Activated CD4-positive, alpha-beta memory T cell treated with anti-CD3 and anti-CD28 coated beads, Interleukin-2, amount 10 ng/mL, durations not matched to agents 7 days and 5 days (primary cell): ENCODE results near the gene MRPL48. TPM values are rescaled to one million over a fixed set of nuclear protein-coding genes. Genes with fewer than 3 reads are reported as not detected.

Source experiments
- CTCF ChIA-PET: fragments of 350-600 bp; sonication (Branson Sonifier 250); formaldehyde crosslinking; loops from one replicate; lab custom pipeline; 2021; ENCODE audit warnings: antibody characterized with exemption, inconsistent platforms; lab: Charles Lee
- POLR2A ChIA-PET: fragments of 350-600 bp; sonication (Branson Sonifier 250); formaldehyde crosslinking; loops from one replicate; lab custom pipeline; 2021; ENCODE audit warnings: antibody characterized with exemption; lab: Charles Lee
- DNase-seq: peaks from one replicate; pipeline ENCODE4 v3.0.0-alpha.2; 2020
- H3K27ac Mint-ChIP-seq: one replicate; pipeline ENCODE4 v1.8.0; 2021; ENCODE audit warnings: mild to moderate bottlenecking, mixed read lengths
- H3K27me3 Mint-ChIP-seq: one replicate; pipeline ENCODE4 v1.8.0; 2021; ENCODE audit warnings: mixed read lengths
- H3K36me3 Mint-ChIP-seq: one replicate; pipeline ENCODE4 v1.8.0; 2021; ENCODE audit warnings: low read depth, mixed read lengths
- H3K4me1 Mint-ChIP-seq: one replicate; pipeline ENCODE4 v1.8.0; 2021; ENCODE audit warnings: mixed read lengths
- H3K4me3 Mint-ChIP-seq: one replicate; pipeline ENCODE4 v1.8.0; 2021; ENCODE audit warnings: mild to moderate bottlenecking, mixed read lengths
- H3K9me3 Mint-ChIP-seq: one replicate; pipeline ENCODE4 v1.8.0; 2021; ENCODE audit warnings: mixed read lengths
- total RNA-seq, 2 experiments: library from RNA; stranded (reverse); gene quantifications; one replicate each; pipeline ENCODE4 v1.2.3, GENCODE V29; 2021

MRPL48 gene
- total RNA-seq, 2 experiments from 2014 or later, result 35.9 to 45.5 TPM

DNA sequence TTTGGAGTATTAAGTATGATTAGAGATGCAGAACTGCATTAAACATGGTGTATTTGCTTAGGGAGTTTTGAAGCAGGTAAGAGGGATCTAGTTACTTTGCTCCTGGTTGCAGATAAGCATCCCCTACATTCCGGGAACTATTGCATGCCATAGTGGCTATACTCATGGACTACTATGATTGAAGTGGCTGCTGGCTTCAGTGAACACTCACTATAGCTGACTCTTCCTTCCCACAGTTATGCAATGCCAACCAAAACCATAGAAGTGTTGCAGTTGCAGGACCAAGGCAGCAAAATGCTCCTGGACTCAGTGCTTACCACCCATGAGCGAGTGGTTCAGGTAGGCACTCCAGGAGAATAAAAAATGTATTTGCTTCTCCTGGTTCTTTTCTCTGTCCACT is 72.0 kb downstream of the MRPL48 start:
- ChIA-PET POLR2A (no interaction called here), CTCF (no interaction called here)
- Mint-ChIP-seq H3K4me3 (no peak overlapping the region), H3K36me3 (peaks cover 14% of the 10 kb centered on the region), H3K27me3 (no peaks in the 10 kb centered on the region), H3K4me1 (no peaks in the 10 kb centered on the region), H3K27ac (no peak overlapping the region), H3K9me3 (no peaks in the 10 kb centered on the region)
- no peak for DNase-seq

DNA sequence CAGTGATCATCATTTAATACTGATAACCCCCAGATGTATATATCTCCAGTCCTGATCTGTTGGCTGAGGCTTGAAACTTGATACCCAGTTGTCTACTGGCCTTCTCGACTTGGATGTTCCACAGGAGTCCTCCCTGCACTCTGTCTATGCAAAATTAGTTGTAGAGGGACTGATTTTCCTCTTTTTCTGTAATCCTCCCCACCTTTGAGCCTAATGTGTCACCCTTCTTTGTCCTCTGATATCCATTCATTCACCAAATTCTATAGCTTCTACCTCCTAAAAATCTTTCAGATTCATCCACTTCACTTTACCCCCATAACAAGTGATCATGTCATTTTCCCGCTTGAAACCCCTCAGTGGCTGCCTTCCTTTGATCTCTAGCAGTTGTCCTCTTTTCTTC is 72.5 kb downstream of the MRPL48 start:
- no peaks in the 10 kb centered on the region for H3K27me3 Mint-ChIP-seq
- H3K36me3 Mint-ChIP-seq, result peaks cover 16% of the 10 kb centered on the region
- DNase-seq, result no peak
- H3K4me1 Mint-ChIP-seq, result no peaks in the 10 kb centered on the region
- H3K4me3 Mint-ChIP-seq, result no peak overlapping the region
- POLR2A ChIA-PET, result no interaction called here
- H3K27ac Mint-ChIP-seq, result no peak overlapping the region
- CTCF ChIA-PET, result no interaction called here
- no peaks in the 10 kb centered on the region for H3K9me3 Mint-ChIP-seq

DNA sequence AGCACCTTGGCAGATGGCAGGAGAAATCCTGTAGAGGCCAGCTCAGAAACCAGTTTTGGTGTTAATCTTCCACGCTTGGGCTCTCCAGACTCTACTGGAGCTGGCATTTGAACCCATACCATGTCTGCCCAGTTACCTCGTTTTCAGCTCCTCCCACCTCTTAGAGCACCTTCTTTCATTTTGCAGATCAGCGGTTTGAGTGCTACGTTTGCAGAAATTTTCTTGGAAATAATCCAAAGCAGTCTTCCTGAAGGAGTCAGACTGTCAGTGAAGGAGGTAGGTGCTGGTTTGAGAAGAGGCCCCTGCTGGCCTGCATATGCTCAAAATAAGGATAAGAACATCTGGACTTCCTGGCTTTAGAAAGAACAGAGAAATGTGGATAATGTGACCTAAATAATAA is 75.3 kb downstream of the MRPL48 start:
- CTCF ChIA-PET, result no interaction called here
- Mint-ChIP-seq H3K4me1 (no peaks in the 10 kb centered on the region), H3K27ac (no peak overlapping the region), H3K9me3 (no peaks in the 10 kb centered on the region), H3K27me3 (no peaks in the 10 kb centered on the region), H3K4me3 (no peak overlapping the region), H3K36me3 (peaks cover 17% of the 10 kb centered on the region)
- POLR2A ChIA-PET, result interaction anchor here (1.4 kb wide), 2 partner anchors 8 to 11 kb away, joined by 3 to 4 read pairs; no protein-coding TSS in a partner anchor
- DNase-seq, result no peak

DNA sequence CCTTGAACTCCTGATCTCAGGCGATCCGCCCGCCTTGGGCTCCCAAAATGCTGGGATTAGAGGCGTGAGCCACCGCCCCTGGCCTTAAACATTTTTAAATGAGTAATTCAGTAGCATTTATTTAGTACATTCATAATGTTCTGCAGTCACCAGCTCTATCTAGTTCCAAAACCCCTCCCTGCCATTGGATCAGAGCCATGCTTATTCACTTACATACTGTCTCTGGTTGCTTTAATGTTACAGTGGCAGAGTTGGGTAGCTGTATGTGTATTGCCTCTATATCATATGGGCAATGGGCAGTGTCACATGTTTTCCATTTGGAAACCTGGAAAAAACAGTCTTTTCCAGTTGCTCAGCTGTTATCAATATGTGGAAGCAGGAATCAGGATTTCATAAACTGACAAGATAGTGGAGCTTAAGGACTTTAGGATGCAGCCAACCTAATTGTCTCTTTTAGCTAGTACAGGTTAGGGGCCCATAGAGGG is 78.5 kb downstream of the MRPL48 start:
- no peaks in the 10 kb centered on the region for H3K27me3 Mint-ChIP-seq
- ChIA-PET CTCF (no interaction called here), POLR2A (interaction anchor here (1.2 to 1.6 kb wide), 2 partner anchors 9 to 11 kb away, joined by 3 to 6 read pairs; no protein-coding TSS in a partner anchor)
- H3K27ac Mint-ChIP-seq, result no peak overlapping the region
- DNase-seq, result no peak
- no peak overlapping the region for H3K4me3 Mint-ChIP-seq
- H3K36me3 Mint-ChIP-seq, result peaks cover 13% of the 10 kb centered on the region
- H3K9me3 Mint-ChIP-seq, result no peaks in the 10 kb centered on the region
- H3K4me1 Mint-ChIP-seq, result peaks cover 4% of the 10 kb centered on the region

DNA sequence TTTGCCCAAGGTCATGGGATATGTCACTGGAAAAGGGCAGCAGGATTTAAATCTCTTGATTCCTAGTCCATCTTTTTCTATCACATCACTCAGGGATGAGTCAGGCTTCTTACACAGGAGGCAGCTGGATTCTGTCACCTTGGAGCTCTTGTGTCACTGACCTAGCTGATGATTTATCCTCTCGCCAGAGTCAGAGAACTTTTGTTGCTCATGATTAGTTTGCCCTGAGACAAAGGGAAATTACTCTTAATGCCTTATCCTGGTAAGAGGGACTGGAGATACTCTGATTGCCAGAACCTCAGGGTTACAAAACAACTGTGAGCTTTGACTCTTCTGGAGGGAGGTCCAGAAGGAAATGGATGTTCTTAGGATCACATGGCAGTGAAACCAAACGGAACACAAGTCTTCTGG is 78.9 kb downstream of the MRPL48 start:
- CTCF ChIA-PET, result no interaction called here
- DNase-seq, result no peak
- Mint-ChIP-seq H3K4me1 (peaks cover 4% of the 10 kb centered on the region), H3K27me3 (no peaks in the 10 kb centered on the region), H3K27ac (no peak overlapping the region), H3K9me3 (no peaks in the 10 kb centered on the region), H3K36me3 (peaks cover 13% of the 10 kb centered on the region), H3K4me3 (no peak overlapping the region)
- POLR2A ChIA-PET, result interaction anchor here (1.2 to 1.6 kb wide), 2 partner anchors 9 to 11 kb away, joined by 3 to 6 read pairs; no protein-coding TSS in a partner anchor

DNA sequence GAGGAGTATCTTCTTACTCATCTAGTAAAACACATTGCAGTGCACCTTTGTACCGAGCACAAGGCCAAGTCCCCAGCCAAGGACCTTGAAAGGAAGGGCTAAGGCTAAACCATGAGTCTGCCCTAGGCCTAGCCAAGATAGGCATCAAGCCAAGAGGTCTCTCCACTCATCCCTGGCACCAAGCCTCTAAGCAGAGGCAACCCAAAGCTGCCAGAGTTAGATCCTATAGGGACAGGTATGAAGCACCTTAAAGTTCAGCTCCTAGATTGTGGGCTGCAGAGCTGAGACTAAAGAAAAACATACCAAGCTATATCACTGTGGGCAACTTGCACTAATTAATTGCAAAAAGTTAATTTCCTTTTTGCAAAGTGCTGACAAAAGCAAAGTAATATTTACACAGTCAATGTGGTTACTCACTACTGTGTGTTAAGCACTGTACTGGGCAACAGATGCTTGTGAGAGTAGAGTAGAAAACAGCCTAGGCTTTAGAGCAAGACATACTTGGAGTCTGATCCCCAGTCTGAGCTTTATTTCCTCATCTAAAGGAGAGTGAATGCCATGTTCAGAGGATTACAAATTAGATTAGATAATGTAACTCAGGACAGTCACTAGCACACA is 81.8 kb downstream of the MRPL48 start:
- CTCF ChIA-PET, result no interaction called here
- Mint-ChIP-seq H3K27me3 (no peaks in the 10 kb centered on the region), H3K9me3 (no peaks in the 10 kb centered on the region), H3K4me3 (no peak overlapping the region), H3K27ac (peak overlapping the region; percentile 22), H3K4me1 (peaks cover 4% of the 10 kb centered on the region), H3K36me3 (peaks cover 25% of the 10 kb centered on the region)
- no peak for DNase-seq
- POLR2A ChIA-PET, result interaction anchor here (1.5 kb wide), 1 partner anchor 9 kb away, joined by 6 read pairs; no protein-coding TSS in a partner anchor

DNA sequence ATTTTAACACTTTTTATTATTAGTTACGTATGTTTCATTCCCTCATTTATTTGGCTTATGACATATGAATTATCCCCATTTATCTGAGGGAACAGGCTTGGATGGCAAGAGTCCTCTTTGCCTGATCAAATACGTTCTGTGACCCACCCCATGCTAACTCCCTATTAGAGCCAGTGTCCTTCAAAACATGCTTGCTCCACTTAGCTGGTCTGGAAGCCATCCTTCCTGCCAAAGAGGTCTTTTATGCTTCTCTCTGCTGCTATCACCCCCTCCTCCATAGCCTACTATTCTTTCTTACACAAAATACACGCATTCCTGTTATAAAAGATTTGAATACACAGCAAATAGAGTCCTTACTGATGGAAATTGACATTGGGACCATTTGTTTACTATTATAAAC is 82.6 kb downstream of the MRPL48 start:
- ChIA-PET POLR2A (no interaction called here), CTCF (no interaction called here)
- Mint-ChIP-seq H3K27me3 (no peaks in the 10 kb centered on the region), H3K4me3 (no peak overlapping the region), H3K36me3 (peaks cover 28% of the 10 kb centered on the region), H3K9me3 (no peaks in the 10 kb centered on the region), H3K27ac (no peak overlapping the region), H3K4me1 (peaks cover 13% of the 10 kb centered on the region)
- no peak for DNase-seq

DNA sequence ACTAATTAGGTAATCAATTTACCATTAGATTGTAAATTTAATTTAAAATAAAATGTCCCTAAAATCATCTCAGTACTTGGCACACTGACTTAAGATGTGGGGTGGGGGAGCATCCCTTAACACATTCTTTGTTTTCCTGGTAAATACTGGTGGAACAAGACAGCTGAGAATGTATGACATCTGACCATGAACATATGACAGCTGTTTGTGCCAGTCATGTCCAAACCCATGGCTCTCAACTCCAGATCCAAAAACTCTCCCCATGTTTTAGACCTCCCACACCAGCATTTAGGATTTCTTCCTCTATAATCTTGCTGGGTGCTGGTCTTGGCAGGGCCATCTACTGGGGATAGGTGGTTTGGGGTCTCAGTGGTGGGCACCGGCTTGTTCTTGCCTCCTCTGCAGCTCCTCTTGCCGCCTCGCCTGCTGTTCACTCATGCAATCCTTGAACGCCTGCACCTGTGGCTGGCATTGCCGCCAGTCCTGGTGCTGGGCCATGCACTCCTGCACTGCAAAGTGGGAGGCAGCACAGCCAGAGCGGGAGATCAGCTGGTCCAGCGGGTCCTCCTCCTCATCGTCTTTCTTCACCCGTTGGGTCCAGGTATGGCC is 85.2 kb downstream of the MRPL48 start:
- ChIA-PET POLR2A (no interaction called here), CTCF (interaction anchor here (1.1 kb wide), 1 partner anchor 247 kb away, joined by 4 read pairs; no protein-coding TSS in a partner anchor)

DNA sequence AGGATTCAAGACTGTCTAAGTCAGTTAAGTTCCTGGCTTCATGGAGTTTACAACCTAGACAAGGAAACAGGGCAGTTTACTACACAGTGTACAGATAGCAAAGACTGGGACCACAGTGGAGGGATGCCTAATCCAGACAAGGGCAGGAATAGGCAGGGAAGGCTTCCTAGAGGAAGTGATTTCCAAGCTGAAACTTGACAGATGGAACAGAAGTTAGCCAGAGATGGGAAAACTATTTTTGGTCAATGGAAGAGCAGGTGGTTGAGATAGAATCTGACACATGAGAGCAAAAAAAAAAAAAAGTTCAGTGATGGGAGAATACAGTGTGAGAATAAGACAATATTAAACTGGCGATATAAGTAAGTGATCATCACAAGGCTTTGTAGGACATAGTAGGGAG is 87.7 kb downstream of the MRPL48 start:
- POLR2A ChIA-PET, result interaction anchor here (0.7 to 1.9 kb wide), 2 partner anchors 9 to 87 kb away, joined by 3 to 7 read pairs; no protein-coding TSS in a partner anchor
- H3K27ac Mint-ChIP-seq, result peak overlapping the region; percentile 88
- no peaks in the 10 kb centered on the region for H3K9me3 Mint-ChIP-seq

More for the DNA sequence above, 85.2 kb downstream of the MRPL48 start:
- Mint-ChIP-seq H3K27ac (no peak overlapping the region), H3K4me1 (peaks cover 30% of the 10 kb centered on the region), H3K36me3 (peaks cover 35% of the 10 kb centered on the region), H3K27me3 (no peaks in the 10 kb centered on the region), H3K9me3 (no peaks in the 10 kb centered on the region), H3K4me3 (no peak overlapping the region)
- DNase-seq, result no peak

DNA sequence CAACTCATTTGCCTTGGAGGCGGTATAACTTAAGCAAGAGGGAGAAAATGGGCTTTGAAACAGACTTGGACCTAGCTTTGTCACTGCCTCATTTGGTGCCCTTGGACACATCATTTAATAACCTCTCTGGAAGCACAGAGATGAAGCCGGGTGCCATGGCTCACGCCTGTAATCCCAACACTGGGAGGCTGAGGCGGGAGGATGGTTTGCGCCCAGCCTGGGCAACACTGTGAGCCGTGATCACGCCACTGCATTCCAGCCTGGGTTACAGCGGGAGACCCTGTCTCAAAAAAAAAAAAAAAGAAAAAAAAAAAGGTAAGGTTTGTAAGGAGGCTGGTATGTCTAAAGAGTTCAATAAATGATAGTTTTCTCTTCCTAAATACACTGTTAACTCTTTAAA is 88.2 kb downstream of the MRPL48 start:
- Mint-ChIP-seq H3K27ac (peak overlapping the region; percentile 88), H3K36me3 (peaks cover 30% of the 10 kb centered on the region), H3K4me3 (peak overlapping the region; percentile 90), H3K9me3 (no peaks in the 10 kb centered on the region), H3K4me1 (peaks cover 38% of the 10 kb centered on the region), H3K27me3 (no peaks in the 10 kb centered on the region)
- no peak for DNase-seq
- ChIA-PET CTCF (no interaction called here), POLR2A (interaction anchor here (0.7 to 2.8 kb wide), 3 partner anchors 9 to 115 kb away, joined by 3 to 12 read pairs (median 7); partner anchors contain the start of gene RAB6A)

More for the DNA sequence above, 87.7 kb downstream of the MRPL48 start:
- CTCF ChIA-PET, result no interaction called here
- no peaks in the 10 kb centered on the region for H3K27me3 Mint-ChIP-seq
- peak overlapping the region; percentile 90 for H3K4me3 Mint-ChIP-seq
- H3K4me1 Mint-ChIP-seq, result peaks cover 38% of the 10 kb centered on the region
- peaks cover 31% of the 10 kb centered on the region for H3K36me3 Mint-ChIP-seq
- DNase-seq, result no peak

DNA sequence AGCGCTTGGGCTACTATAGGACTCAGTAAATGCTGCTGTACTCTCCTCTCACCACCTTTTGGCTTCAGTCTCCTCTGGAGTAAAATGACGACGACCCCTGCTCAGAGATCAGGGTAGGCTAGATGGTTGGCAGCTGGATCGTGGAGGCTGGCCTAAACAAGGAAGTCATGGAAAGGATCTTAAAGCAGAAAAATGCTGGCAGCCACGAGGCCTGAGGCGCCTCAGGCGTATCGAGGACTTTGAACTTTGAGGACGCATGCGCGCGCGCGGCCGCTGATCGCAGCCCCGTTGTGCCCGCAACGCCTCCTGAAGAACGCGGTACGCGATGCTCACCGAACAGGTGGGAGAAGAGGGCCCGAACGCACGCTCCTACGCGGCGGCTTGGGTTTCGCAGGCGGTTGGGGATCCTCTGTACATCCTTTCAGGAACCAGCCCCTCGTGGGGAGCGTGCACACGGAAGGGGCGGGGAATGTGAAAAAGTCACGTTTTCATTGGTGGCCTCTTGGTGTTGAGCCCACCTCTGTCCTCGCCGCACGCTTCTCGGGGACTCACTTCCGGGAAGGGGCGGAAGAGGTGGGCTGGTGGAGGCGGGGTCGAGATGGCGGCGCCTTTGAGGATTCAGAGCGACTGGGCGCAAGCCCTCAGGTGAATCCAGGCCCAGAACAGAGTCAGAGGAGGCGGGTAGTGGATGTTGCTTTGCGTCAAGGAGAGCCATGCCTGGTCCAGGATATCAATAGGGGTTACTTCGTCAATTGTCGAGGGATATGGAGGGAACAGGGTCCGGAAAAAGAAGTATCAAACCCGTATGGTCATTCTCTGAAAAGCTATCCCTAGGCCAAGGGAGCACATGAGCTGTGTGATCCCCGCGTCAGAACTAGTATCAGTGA is 89.0 kb downstream of the MRPL48 start, which contains the start of the genes COA4 and PAAF1:
Gene COA4 (minus strand): TSS at position 423 of the 887 bp plus-strand sequence. CDS start 3,468 bp downstream, outside the sequence.
Gene PAAF1 (plus strand): TSS at position 576 of the 887 bp plus-strand sequence. CDS start 23 bp downstream, at position 599.
- ChIA-PET CTCF (no interaction called here), POLR2A (interaction anchor here (0.6 to 2.8 kb wide), 8 partner anchors 9 to 116 kb away, joined by 3 to 12 read pairs (median 6); partner anchors contain the start of genes MRPL48 and RAB6A)
- Mint-ChIP-seq H3K4me1 (peaks cover 38% of the 10 kb centered on the region), H3K27me3 (no peaks in the 10 kb centered on the region), H3K36me3 (peaks cover 30% of the 10 kb centered on the region), H3K9me3 (no peaks in the 10 kb centered on the region), H3K4me3 (peak within 1 kb of the TSS; percentile 90), H3K27ac (peak within 1 kb of the TSS; percentile 88)
- peak; percentile 95 for DNase-seq

DNA sequence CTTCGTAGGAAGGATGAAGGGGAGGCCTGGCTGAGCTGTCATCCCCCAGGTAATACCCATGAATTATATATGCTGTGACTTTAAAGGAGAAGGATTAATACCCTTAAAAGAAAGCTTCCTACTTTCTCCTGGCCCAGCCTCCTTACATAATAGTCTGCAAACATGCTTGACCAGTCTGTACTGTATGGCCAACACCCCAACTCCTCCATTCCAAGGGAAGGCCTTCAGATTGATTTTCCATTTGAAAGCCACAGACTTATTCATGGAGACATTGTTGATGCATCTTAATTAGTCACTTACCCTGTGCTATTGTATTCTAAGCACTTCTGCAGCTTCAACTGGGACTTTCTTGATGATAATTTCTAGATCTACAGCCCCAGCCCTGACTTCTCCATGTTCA is 91.1 kb downstream of the MRPL48 start:
- POLR2A ChIA-PET, result interaction anchor here (1.1 to 1.3 kb wide), 2 partner anchors 10 to 14 kb away, joined by 4 to 6 read pairs; no protein-coding TSS in a partner anchor
- DNase-seq, result no peak
- Mint-ChIP-seq H3K4me3 (no peak overlapping the region), H3K27ac (no peak overlapping the region), H3K27me3 (no peaks in the 10 kb centered on the region), H3K36me3 (peaks cover 24% of the 10 kb centered on the region), H3K9me3 (no peaks in the 10 kb centered on the region), H3K4me1 (peaks cover 38% of the 10 kb centered on the region)
- CTCF ChIA-PET, result interaction anchor here (1.3 kb wide), 1 partner anchor 118 kb away, joined by 3 read pairs; the partner anchor contains the start of gene RAB6A
